GM18507 (cell line): ENCODE measurements around the gene SLC1A2.
"Not testable (repeated sequence)": the region's sequence is repeated elsewhere in the genome, so short reads cannot be mapped to it uniquely, and the experiment has no call there.

Source experiments
- DNase-seq: peaks from one replicate; pipeline ENCODE4 v3.0.0; 2011; ENCODE audit warnings: low read depth; ENCODE audit not compliant: insufficient read length; ENCODE audit errors: extremely low spot score
- FAIRE-seq: peaks from 2 replicates; lab custom pipeline; 2011; peaks lifted over from hg19 to GRCh38; lab: Jason Lieb, UNC

SLC1A2 gene

GRCh38 chr11:35237860-35238715, 181.3 kb downstream of the SLC1A2 start:
- DNase-seq (peak; percentile 7), FAIRE-seq (peak; percentile 90)

- FAIRE-seq: no peak
- DNase-seq: no peak
Observed at GRCh38 chr11:35237351-35237750, 182.0 kb downstream of the SLC1A2 start.

GRCh38 chr11:35236667-35237003, 182.7 kb downstream of the SLC1A2 start:
- no peak for DNase-seq
- FAIRE-seq: no peak

GRCh38 chr11:35235936-35236666, 183.3 kb downstream of the SLC1A2 start:
- DNase-seq (no peak), FAIRE-seq (no peak)

GRCh38 chr11:35235498-35235897, 183.9 kb downstream of the SLC1A2 start:
- DNase-seq: no peak
- no peak for FAIRE-seq

GRCh38 chr11:35235157-35235468, 184.2 kb downstream of the SLC1A2 start:
- DNase-seq: no peak
- no peak for FAIRE-seq

- DNase-seq (no peak), FAIRE-seq (no peak)
Observed at GRCh38 chr11:35234460-35235156, 184.8 kb downstream of the SLC1A2 start.

GRCh38 chr11:35233518-35233917, 185.8 kb downstream of the SLC1A2 start:
- DNase-seq (no peak), FAIRE-seq (no peak)

DNA sequence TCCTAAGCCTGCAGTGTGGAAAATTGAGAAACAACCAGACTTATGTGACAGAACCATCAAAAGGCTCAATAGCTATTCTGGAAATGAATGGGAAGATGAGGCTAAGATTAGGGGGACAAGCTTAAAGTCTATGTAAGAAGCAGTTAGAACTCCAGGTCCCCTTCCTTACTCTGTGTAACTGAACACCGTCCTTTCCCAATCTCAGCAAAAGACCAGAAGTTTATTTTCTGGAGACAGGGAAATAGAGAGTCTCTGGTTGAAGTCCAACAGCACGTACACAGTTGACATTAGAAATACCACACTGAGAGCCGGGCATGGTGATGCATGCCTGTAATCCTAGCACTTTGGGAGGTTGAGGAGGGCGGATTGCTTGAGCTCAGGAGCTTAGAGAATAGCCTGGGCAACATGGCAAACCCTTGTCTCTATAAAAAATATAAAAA, 186.4 kb downstream of the SLC1A2 start:
- DNase-seq: no peak
- no peak for FAIRE-seq

DNA sequence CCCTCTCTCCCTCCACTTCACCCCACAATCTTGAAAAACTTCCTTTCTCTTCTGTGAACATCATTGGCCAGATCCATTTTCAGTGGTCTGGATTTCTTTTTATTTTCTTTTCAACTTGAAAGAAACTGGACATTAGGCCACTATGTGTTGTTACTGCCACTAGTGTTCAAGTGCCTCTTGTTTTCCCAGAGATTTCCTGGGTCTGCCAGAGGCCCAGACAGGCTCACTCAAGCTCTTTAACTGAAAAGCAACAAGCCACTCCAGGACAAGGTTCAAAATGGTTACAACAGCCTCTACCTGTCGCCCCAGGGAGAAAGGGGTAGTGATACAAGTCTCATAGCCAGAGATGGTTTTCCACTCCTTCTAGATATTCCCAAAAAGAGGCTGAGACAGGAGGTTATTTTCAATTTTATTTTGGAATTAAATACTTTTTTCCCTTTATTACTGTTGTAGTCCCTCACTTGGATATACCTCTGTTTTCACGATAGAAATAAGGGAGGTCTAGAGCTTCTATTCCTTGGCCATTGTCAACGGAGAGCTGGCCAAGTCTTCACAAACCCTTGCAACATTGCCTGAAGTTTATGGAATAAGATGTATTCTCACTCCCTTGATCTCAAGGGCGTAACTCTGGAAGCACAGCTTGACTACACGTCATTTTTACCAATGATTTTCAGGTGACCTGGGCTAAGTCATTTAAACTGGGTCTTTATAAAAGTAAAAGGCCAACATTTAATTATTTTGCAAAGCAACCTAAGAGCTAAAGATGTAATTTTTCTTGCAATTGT, 188.1 kb downstream of the SLC1A2 start:
- no peak for DNase-seq
- FAIRE-seq: no peak

GRCh38 chr11:35230388-35230787, 189.0 kb downstream of the SLC1A2 start:
- DNase-seq (no peak), FAIRE-seq (no peak)

GRCh38 chr11:35228328-35228725, 191.0 kb downstream of the SLC1A2 start:
- no peak for FAIRE-seq
- no peak for DNase-seq

- no peak for FAIRE-seq
- DNase-seq: no peak
Observed at GRCh38 chr11:35227576-35228327, 191.6 kb downstream of the SLC1A2 start.

DNA sequence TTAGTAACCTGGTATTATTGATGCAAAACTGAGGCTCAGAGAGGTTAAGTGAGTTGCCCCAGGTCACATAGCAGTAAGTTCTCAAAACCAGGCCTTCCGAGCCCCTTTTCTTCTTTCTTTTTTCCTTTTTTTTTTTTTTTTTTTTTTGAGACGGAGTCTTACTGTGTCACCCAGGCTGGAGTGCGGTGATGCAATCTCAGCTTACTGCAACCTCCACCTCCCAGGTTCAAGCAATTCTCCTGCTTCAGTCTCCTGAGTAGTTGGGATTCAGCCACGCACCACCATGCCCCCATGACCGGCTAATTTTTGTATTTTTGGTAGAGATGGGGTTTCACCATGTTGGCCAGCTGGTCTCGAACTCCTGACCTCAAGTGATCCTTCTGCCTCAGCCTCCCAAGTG, 192.6 kb downstream of the SLC1A2 start:
- not testable (repeated sequence) for DNase-seq, FAIRE-seq

DNA sequence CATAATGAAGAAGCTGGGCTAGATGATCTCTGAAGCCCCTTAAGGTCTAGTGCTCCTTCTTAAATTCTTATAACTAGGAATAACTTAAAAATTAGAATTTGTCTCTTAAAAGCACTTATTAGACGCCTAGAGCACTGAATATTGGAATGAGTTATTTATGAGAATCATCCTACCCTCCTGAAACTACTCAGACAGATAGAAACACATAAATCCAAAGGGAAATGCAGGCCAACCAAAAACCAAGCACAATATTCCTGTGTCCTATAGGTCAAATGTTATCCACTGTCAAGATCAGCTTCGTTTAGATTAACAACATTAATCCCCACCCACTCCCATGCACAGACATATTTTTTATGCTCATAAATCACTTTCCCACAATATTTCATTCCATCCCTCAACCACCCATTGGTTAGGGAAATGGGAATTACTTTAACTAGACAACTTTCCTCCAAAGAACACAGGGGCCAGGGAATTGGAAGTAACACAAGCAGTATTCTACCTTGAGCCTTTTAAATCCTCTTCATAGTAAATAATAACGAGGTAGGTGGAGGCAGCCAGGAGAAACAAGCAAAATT, 193.3 kb downstream of the SLC1A2 start:
- DNase-seq: no peak
- FAIRE-seq: no peak

DNA sequence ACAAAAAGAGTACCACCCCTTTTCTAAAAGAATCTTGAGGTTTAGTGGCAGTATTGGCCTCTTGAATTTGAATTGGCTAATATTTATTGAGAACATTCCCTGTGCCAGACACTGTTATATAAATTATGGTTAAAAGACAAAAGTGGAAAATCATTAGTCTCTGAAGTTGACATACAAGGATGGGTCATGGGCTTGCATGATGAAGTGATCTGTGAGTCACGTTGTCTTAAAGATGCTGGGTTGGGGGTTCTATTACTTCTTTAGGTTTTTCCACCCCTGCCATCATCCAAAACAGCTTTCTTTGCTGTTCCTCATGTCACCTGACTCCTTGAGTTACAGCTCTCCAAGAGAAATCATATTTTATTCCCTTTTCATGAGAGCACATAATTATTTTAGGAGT, 195.4 kb downstream of the SLC1A2 start:
- FAIRE-seq: no peak
- DNase-seq: no peak

DNA sequence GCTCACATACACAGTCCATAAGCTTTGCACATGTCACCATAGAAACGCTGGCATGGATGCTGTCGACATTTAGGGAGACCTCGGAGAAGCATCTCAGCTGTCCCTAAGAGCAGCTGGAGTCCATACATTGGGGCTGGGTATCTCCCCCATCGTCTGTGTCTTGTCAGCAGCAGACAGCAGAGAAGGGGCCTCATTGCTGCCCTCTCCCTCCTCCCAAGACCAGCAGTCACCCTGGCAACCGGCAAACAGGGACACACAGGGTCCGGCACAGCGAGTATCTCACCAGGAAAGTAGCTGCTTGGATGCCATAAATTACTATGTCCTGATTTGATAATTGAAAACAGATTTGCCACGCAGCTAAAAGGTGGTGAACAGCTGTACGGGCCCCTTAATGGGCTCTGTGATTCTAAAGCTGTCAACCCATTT, 196.0 kb downstream of the SLC1A2 start:
- DNase-seq: no peak
- FAIRE-seq: no peak

- FAIRE-seq: no peak
- no peak for DNase-seq
Observed at GRCh38 chr11:35218956-35219355, 200.4 kb downstream of the SLC1A2 start.
